ENCODE results near the gene HSD17B4. TPM values are rescaled to one million over a fixed set of nuclear protein-coding genes. Genes with fewer than 3 reads are reported as not detected.
A peak's percentile ranks its signal among the peaks of the same experiment; 100 is the strongest.

The HSD17B4 gene
- polyA plus RNA-seq, 3 donors: 201 to 227 (median 216) TPM

GRCh38 chr5:119527351-119527750 lies 75.1 kb downstream of the HSD17B4 start:
- DNase-seq (ENCODE audit: extremely low read depth in 1 of 11, low read depth in 9 of 11, low spot score in 4 of 11): no peak

GRCh38 chr5:119529811-119530210 lies 77.5 kb downstream of the HSD17B4 start:
- no peak for DNase-seq (ENCODE audit: extremely low read depth in 1 of 11, low read depth in 9 of 11, low spot score in 4 of 11)

- no peak for DNase-seq (ENCODE audit: extremely low read depth in 1 of 11, low read depth in 9 of 11, low spot score in 4 of 11)
Measured at GRCh38 chr5:119532637-119533036, 80.3 kb downstream of the HSD17B4 start.

- DNase-seq (ENCODE audit: extremely low read depth in 1 of 11, low read depth in 9 of 11, low spot score in 4 of 11): no peak
Measured at GRCh38 chr5:119537704-119538103, 85.4 kb downstream of the HSD17B4 start.

- no peak for DNase-seq (ENCODE audit: extremely low read depth in 1 of 11, low read depth in 9 of 11, low spot score in 4 of 11)
Measured at GRCh38 chr5:119541716-119542115, 89.4 kb downstream of the HSD17B4 start.

- DNase-seq (ENCODE audit: extremely low read depth in 1 of 11, low read depth in 9 of 11, low spot score in 4 of 11): no peak
Measured at GRCh38 chr5:119551819-119552218, 99.5 kb downstream of the HSD17B4 start.

GRCh38 chr5:119554597-119554996 lies 102.3 kb downstream of the HSD17B4 start:
- no peak for DNase-seq (ENCODE audit: extremely low read depth in 1 of 11, low read depth in 9 of 11, low spot score in 4 of 11)

GRCh38 chr5:119570910-119571309 lies 118.6 kb downstream of the HSD17B4 start:
- peak in 5 of 11 donors; percentile 14 to 39 (median 17) for DNase-seq (ENCODE audit: extremely low read depth in 1 of 11, low read depth in 9 of 11, low spot score in 4 of 11)

- DNase-seq (ENCODE audit: extremely low read depth in 1 of 11, low read depth in 9 of 11, low spot score in 4 of 11): no peak
Measured at GRCh38 chr5:119578937-119579336, 126.6 kb downstream of the HSD17B4 start.

- no peak for DNase-seq (ENCODE audit: extremely low read depth in 1 of 11, low read depth in 9 of 11, low spot score in 4 of 11)
Measured at GRCh38 chr5:119582987-119583386, 130.7 kb downstream of the HSD17B4 start.

- DNase-seq (ENCODE audit: extremely low read depth in 1 of 11, low read depth in 9 of 11, low spot score in 4 of 11): no peak
Measured at GRCh38 chr5:119583684-119584083, 131.4 kb downstream of the HSD17B4 start.

Other genes starting within 250 kb of the HSD17B4 start
- gene TNFAIP8, start 96.5 kb upstream of the HSD17B4 start, polyA plus RNA-seq (ENCODE audit: insufficient read length in 3 of 3): 10 to 100 TPM; 26.0 to 29.5 (median 26.0) TPM
- gene FAM170A, start 177.1 kb downstream of the HSD17B4 start, polyA plus RNA-seq (ENCODE audit: insufficient read length in 3 of 3): under 1 TPM in 2 of 3 donors, not detected in 1; 0.15 to 0.16 TPM

Measured in renal cortex interstitium (tissue), 11 donors.